ENCODE results near the gene CHST3.

- TF ChIP-seq CTCF (IDR thresholded peaks at IDR 0.05; ENCODE audit: poor library complexity, severe bottlenecking) (no peak), SMC3 (conservative IDR thresholded peaks at IDR 0.05; ENCODE audit: poor library complexity) (no peak), MXI1 (conservative IDR thresholded peaks at IDR 0.05; ENCODE audit: poor library complexity, severe bottlenecking) (no peak)
Measured at GRCh38 chr10:72011016-72011415, 46.8 kb downstream of the CHST3 start.
